Gastroesophageal sphincter (tissue), 3 donors: ENCODE data around the gene RFX2.

ENCODE experiments used
- CTCF ChIP-seq, 4 experiments: fragments of 200-600 bp in 2 of 4; fragments of 450-650 bp in 2 of 4; sonication (generic) in 1 of 4; IDR thresholded peaks; one replicate each; pipeline ENCODE4 v1.5.1; 2017 to 2019; ENCODE audit warnings: antibody characterized with exemption in 4 of 4, mild to moderate bottlenecking in 2 of 4, moderate library complexity in 2 of 4
- EP300 ChIP-seq: sonication (generic); formaldehyde crosslinking; IDR thresholded peaks from one replicate; pipeline ENCODE4 v1.6.1; 2017; ENCODE audit warnings: antibody characterized with exemption, mild to moderate bottlenecking

GRCh38 chr19:6005321-6006069, 104.8 kb downstream of the RFX2 start:
- TF ChIP-seq CTCF (IDR thresholded peaks at IDR 0.05) (no peak), EP300 (no peak)
